NCI-H2227 (cell line): ENCODE results near the gene ZFYVE21.
"Not testable (repeated sequence)": the region's sequence is repeated elsewhere in the genome, so short reads cannot be mapped to it uniquely, and the experiment has no call there.

ENCODE experiments used
- DNase-seq: peaks from one replicate; lab custom pipeline; 2025; ENCODE audit not compliant: unreplicated experiment; lab: John Stamatoyannopoulos, UW

The ZFYVE21 gene

GRCh38 chr14:103691655-103692054 is 24.0 kb upstream of the ZFYVE21 start:
- not testable (repeated sequence) for DNase-seq

DNA sequence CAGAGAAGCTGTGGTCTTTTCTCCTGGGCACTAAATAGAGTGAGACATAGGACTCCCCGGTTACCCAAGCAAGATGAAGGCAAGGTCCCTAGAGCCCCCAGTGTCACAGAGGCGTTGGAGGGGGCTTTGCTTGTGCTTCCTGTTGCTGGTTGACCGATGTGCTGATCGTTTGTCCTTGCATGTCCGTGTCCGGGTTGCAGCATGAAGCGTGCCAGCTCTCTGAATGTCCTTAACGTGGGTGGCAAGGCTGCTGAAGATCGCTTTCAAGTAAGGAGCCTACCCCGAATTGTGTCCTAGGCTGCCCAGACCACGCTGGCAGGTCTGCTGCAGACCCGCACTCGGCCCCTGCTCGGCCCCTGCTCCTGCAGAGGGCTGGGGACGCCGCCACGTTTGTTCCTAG is 23.5 kb upstream of the ZFYVE21 start:
- DNase-seq, result no peak

GRCh38 chr14:103692871-103693270 is 22.7 kb upstream of the ZFYVE21 start:
- no peak for DNase-seq

DNA sequence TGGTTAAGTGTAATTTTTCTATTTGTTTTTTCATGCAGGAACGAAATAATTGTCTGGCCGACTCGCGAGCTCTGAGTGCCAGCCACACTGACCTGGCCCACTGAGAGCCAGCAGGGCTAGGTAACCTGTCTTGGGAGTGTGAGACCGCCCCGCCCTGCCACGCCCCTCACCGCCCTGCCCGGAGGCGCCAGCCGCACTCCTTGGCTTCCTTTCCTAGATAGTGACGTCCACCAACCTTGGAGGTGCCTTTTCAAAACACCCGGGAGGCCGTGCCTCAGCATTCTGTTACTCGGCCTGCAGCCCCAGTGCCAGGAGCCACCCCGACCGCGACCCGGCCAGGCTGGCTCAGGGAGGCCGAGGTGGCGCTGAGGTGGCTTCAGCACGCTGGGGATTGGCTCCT is 22.1 kb upstream of the ZFYVE21 start:
- no peak for DNase-seq

- DNase-seq, result no peak
These were observed 21.0 kb upstream of the ZFYVE21 start for GRCh38 chr14:103694572-103695026.

DNA sequence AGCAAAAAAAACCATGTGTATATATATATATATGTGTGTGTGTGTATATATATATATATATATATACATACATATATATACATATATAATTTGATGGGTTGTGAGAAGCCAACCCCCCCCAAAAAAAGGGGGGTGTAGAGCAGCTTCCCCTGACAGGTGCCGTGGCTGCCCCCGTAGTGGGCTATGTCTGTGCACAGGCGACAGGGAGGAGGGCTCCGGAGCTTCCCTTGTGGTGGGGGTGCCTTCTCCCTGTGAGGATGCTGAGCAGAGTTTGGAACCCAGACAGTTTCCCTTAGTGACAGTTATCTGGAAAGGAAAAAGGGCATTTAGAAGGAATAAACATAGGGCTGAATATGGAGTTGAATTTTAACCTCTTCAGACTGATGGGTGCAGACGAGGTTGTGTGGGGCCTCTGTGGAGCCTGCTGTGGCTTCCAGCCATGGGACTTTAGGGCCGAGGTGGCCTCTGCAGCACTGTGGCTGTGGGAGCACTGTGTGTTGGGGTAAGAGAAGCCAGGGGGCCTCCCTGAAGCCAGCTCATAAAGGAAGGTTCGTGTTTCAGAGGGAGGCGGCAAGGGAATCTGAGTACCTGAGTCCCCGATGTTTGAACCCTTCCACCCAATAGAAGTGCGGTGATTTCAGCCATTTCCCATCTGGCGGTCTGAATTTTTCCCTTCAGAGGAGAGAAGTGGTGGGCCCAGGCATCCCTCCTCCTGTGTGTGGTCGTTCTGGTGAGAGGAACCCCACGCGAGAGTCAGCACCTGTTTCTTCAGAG is 20.1 kb upstream of the ZFYVE21 start:
- no peak for DNase-seq

DNA sequence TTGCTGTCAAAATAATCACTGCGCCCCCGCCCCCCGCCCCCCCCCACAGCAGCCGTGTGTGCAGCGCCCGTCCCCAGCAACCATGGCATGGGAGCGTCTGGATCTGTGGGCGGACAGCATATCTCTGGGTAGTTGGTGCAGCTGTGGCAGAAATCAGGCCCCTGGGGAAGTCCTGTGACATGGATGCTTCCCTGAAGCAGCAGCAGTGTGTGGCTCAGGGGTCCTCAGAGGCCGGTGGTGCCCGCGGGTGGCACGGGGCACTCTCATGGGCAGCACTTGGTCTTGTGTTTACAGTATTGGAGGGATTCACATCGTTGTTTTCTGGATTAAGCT is 19.6 kb upstream of the ZFYVE21 start:
- DNase-seq, result peak; percentile 38

DNA sequence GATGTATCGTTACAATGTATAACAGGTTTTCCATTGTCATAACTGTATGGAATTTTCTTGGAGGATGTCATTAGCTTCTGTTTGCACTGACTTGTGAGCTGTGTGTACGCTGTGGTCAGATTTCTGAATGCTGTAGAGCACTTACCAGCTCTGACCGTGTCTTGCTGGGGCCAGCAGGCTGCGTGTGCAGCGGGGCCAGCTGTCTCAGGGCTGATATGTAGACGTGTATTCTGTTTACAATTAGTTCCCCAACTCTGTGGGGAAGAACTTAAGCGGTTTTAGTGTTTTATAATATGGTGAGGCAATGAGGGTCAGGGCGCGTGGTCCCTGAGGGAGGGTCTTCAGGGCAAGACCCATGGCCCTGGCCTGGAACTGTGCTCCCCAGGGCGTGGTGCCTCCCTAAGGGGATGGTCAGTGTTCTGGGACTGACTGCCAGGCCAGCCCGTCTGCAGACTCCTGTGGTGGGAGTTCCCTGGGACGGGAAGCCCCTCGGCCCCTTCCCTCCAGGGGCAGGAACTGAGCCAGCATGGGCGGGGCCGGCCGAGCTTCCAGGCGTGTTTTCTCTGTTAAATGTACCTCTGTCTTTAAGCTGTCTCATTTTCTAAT is 19.0 kb upstream of the ZFYVE21 start:
- DNase-seq, result no peak

GRCh38 chr14:103697206-103697602 is 18.4 kb upstream of the ZFYVE21 start:
- no peak for DNase-seq

DNA sequence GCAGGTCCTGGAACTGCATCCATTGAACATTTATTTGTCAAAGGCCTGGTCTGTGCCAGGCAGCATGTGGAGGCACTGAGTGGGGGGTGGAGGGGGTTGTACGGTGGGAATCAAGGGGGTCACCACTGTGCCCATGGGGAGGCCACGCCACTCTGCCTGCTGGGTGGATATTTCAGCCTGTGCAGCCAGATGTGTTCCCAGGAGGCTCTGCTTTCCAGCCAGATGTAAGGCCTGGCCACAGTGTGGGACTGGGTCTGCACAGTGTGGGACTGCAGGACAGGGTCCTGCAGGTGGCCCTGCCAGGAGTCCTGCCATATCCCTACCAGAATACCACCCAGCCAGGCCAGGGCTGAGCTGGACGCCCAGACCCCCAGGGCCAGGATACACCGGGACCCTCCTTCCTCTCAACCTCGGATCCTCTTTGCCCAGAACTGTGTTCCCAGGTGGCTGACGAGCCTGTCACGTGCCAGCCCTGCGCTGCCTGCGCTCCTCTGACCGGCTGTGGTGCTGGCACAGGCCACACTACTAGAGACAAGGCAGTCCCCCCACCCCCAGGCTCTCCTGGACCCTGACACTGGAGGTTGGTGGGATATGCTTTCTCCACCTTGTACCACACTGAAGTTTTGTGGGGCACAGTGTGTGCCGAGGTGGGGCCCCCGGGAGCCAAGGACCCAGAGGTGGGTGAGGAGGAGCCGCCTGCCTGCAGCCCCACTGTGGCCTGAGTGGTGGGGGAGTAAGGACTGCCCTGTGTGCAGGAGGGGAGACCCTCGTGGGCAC is 17.8 kb upstream of the ZFYVE21 start:
- DNase-seq, result no peak

- DNase-seq, result no peak
These were observed 17.0 kb upstream of the ZFYVE21 start for GRCh38 chr14:103698380-103699260.

DNA sequence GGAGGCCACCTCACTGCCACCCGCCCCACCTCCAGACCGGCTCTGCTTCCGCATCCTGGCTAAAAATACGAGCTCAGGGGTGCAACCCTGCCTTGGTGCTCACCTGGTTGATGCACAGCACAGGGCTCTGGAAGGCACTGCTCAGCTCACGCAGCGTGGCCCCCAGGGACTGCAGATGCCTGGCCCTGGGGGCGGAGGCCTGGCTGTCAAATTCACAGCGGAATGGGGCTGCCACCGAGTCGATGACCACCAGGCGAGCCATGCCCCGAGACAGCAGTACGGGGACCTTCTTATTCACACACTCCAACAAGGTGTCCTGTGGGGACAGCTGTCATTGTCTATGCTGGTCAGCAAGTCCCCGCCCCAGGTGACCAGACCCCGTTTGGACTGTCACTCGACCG is 16.3 kb upstream of the ZFYVE21 start:
- no peak for DNase-seq

- DNase-seq, result no peak
These were observed 15.5 kb upstream of the ZFYVE21 start for GRCh38 chr14:103699901-103700752.

- DNase-seq, result no peak
These were observed 14.7 kb upstream of the ZFYVE21 start for GRCh38 chr14:103700753-103701490.

DNA sequence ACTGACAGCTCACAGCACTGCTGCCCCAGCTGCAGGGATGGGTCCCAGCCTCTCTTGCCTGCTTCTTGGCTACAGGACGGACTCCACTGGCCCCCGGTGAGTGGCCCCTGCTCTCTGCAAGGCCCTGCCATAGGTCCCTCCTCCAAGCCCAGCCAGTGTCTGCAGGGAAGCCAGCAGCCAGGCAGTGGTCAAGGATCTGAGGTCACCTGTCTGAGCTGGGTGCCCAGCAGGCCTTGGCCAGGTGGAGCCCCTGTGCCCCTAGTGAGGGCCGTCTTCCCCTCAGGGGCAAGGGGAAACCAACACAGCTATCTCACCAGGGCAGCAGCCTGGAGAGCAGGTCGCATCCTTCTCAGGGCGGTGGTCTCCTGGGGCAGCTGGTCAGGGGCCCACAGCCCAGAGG is 13.5 kb upstream of the ZFYVE21 start:
- DNase-seq, result no peak

GRCh38 chr14:103702497-103703432 is 12.8 kb upstream of the ZFYVE21 start:
- no peak for DNase-seq

GRCh38 chr14:103703433-103704385 is 11.9 kb upstream of the ZFYVE21 start:
- DNase-seq, result no peak
